Measurements from ENCODE around the gene HSPB6.
"Not testable (repeated sequence)": the region's sequence is repeated elsewhere in the genome, so short reads cannot be mapped to it uniquely, and the experiment has no call there.

The HSPB6 gene

DNA sequence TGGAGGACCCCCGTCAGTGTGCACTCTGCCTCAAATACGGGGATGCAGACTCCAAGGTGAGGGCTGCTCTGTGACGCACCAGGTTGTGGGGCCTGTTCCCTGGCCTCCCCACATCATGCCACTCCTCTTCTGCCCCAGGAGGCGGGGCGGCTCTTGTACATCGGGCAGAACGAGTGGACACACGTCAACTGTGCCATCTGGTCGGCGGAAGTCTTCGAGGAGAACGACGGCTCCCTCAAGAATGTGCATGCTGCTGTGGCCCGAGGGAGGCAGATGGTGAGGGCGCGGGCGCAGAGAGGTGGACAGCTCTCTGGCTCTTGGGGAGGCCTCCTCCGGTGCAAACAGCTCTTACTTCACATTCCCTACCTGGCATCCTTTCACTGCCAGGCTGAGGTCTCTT, 27.8 kb downstream of the HSPB6 start:
- DNase-seq: no peak

DNA sequence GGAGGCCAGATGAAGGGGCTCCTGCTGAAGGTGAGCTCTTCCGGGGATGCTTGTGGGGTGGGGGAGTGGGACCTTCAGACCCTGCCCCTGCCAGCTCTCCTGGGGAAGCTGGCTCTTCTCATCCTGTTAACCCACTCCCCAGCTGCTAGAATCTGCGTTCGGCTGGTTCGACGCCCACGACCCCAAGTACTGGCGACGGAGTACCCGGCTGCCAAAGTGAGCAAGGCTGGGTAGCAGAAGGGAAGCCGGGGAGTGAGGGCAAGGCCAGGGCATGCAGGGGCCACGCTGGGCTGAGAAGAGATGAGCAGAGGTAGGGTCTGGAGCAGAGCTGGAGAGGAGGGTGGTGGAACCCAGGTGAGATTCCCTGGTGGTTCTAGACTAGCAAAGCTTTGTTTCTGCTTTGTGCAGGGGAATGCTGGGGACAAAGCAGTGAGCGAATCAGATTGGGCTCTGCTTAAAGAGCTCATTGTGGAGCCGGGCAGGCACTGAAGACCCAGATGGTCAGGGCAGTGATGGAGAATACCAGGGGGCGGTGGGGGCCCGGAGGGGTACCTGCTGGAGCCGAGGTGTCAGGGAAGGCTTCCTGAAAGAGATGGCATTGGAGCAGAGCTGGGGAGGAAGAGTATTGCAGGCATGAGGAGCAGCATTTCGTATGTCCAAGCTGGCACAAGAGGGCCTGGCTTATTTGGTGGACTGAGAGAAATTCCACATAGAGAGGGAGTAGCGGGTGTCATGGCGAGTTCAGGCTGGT, 28.7 kb downstream of the HSPB6 start:
- no peak for DNase-seq

DNA sequence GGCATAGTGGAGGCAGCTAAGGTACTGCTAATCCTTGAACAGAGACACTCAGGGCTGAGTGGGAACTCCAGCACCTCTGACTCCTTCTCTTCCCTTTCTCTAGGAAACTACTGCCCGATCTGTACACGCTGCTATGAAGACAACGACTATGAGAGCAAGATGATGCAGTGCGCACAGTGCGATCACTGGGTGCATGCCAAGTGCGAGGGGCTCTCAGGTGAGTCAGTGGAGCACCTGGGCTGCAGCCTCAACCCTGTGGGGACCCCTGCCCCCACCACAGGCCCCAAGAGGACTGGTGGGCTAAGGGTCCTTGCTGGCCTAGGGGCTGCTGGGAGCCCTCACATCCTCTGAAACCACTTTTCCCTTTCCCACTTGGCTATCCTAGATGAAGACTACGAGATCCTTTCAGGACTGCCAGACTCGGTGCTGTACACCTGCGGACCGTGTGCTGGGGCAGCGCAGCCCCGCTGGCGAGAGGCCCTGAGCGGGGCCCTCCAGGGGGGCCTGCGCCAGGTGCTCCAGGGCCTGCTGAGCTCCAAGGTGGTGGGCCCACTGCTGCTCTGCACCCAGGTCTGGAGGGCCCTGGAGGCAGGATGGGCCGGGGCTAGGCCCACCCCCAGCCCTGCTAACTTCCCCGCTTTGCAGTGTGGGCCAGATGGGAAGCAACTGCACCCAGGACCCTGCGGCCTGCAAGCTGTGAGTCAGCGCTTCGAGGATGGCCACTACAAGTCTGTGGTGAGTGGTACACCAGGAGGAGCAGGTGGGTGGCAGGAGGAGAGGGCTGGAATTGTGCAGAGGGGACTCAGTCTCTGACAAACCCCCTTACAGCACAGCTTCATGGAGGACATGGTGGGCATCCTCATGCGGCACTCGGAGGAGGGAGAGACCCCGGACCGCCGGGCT, 29.5 kb downstream of the HSPB6 start:
- DNase-seq: no peak

DNA sequence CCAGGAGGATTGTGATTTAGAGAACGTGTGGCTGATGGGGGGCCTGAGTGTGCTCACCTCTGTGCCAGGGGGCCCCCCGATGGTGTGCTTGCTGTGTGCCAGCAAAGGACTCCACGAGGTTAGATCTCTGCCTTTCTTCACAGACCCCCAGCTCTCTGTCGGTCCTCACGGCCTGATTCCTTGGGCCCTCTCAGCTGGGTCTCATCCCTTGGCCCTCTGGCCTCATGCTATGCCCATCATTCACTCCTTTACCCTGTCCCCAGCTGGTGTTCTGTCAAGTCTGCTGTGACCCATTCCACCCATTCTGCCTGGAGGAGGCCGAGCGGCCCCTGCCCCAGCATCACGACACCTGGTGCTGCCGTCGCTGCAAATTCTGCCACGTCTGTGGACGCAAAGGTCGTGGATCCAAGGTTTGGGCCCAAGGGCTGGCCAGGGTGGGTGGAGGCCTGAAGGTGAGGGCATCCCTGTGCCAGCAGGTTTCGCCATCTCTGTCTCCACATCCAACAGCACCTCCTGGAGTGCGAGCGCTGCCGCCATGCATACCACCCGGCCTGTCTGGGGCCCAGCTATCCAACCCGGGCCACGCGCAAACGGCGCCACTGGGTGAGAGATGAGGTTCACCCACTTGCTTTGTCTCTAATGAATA, 31.5 kb downstream of the HSPB6 start:
- DNase-seq: no peak

DNA sequence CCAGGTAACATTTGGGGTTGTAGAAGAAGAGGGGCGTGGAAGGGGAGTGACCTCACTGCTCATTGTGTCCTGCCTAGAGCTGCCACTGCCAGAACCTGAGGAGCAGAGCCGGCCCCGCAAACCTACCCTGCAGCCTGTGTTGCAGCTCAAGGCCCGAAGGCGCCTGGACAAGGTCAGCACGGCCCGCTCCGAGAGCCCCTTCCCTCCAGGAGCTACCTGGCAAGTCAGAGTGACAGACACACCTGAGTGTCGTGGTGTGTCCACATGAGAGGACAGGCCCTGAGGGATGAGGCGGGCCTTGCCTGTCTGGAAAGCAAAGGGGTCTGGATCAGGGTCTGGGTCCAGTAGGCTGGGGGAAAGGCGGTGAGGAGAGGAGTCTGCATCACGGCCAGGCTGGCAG, 32.3 kb downstream of the HSPB6 start:
- no peak for DNase-seq

DNA sequence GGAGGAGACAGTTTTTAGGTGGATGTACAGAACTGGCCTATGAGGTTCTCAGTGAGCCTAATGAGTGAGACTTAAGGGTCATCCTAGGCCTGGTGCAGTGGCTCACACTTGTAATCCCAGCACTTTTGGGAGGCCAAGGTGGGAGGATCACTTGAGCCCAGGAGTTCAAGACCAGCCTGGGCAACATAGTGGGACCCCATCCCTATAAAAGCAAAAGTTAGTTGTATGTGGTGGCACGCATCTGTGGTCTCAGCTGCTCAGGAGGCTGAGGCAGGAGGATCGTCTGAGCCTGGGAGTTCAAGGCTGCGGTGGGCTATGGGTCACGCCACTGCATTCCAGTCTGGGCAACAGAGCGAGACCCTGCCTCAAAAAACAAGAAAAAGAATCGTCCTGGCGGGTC, 32.7 kb downstream of the HSPB6 start:
- not testable (repeated sequence) for DNase-seq

DNA sequence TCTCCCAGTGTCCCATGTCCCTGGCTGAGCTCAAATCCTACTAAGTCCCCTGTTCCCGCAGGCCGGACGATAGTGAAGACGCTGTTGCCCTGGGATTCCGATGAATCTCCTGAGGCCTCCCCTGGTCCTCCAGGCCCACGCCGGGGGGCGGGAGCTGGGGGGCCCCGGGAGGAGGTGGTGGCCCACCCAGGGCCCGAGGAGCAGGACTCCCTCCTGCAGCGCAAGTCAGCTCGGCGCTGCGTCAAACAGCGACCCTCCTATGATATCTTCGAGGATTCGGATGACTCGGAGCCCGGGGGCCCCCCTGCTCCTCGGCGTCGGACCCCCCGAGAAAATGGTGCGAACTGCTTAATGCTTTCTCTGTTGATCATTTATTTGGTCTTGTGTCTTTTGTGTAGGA, 33.2 kb downstream of the HSPB6 start:
- no peak for DNase-seq

DNA sequence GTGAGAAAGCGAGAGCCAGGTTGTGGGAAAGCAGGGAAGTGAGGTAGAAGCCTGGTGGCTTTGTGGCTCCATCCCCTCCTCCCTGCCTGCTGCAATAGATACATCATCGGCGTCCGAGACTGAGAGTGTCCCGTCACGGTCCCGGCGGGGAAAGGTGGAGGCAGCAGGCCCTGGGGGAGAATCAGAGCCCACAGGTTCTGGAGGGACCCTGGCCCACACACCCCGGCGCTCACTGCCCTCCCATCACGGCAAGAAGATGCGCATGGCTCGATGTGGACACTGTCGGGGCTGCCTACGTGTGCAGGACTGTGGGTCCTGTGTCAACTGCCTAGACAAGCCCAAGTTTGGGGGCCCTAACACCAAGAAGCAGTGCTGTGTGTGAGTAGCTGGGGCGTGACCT, 33.9 kb downstream of the HSPB6 start:
- DNase-seq: no peak

DNA sequence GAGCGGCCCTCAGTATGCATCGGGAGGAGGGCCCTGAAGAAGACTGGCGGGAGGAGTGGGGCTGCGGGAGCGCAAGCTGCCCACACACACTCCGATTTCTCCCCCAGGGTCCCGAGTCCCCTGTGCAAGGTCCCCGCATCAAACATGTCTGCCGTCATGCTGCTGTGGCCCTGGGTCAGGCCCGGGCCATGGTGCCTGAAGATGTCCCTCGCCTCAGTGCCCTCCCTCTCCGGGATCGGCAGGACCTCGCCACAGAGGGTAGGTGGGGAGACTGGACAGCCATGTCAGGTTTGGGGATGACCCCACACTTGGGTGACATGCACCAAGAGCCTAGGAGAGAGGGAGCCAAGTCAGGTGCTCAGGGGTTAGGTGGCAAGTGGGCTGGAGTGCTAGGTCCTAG, 34.4 kb downstream of the HSPB6 start:
- no peak for DNase-seq

DNA sequence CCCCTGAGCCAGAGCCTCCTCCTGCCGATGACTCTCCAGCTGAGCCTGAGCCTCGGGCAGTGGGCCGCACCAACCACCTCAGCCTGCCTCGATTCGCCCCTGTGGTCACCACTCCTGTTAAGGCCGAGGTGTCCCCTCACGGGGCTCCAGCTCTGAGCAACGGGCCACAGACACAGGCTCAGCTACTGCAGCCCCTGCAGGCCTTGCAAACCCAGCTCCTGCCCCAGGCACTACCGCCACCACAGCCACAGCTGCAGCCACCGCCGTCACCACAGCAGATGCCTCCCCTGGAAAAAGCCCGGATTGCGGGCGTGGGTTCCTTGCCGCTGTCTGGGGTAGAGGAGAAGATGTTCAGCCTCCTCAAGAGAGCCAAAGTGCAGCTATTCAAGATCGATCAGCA, 35.5 kb downstream of the HSPB6 start:
- DNase-seq: no peak

DNA sequence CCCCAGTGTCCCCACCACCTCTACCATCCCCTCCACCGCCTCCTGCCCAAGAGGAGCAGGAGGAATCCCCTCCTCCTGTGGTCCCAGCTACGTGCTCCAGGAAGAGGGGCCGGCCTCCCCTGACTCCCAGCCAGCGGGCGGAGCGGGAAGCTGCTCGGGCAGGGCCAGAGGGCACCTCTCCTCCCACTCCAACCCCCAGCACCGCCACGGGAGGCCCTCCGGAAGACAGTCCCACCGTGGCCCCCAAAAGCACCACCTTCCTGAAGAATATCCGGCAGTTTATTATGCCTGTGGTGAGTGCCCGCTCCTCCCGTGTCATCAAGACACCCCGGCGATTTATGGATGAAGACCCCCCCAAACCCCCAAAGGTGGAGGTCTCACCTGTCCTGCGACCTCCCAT, 36.2 kb downstream of the HSPB6 start:
- no peak for DNase-seq

DNA sequence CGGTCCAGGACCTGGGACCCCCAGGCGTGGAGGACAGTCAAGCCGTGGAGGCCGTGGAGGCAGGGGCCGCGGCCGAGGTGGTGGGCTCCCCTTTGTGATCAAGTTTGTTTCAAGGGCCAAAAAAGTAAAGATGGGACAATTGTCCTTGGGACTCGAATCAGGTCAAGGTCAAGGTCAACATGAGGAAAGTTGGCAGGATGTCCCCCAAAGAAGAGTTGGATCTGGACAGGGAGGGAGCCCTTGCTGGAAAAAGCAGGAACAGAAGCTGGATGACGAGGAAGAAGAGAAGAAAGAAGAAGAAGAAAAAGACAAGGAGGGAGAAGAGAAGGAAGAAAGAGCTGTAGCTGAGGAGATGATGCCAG, 36.7 kb downstream of the HSPB6 start:
- no peak for DNase-seq

DNA sequence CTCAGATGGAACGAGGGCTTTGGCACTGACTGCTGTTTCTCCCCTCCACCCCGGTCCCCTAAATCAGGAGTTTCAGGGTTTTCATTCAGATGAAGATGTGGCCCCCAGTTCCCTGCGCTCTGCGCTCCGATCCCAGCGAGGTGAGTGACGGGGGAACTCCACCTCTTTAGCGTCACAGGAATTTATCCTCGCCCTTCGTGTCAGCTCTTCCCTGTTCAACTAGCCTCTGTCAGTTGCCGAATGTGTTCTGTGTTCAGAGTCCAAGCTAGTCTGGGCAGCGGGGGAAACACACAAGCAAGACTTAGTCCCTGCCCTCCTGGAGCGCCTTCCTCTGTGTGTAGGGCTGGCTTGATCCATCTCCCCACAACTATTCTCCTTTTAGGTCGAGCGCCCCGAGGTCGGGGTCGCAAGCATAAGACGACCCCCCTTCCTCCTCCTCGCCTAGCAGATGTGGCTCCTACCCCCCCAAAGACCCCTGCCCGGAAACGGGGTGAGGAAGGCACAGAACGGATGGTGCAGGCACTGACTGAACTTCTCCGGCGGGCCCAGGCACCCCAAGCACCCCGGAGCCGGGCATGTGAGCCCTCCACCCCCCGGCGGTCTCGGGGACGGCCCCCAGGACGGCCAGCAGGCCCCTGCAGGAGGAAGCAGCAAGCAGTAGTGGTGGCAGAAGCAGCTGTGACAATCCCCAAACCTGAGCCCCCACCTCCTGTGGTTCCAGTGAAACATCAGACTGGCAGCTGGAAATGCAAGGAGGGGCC, 37.2 kb downstream of the HSPB6 start:
- no peak for DNase-seq

DNA sequence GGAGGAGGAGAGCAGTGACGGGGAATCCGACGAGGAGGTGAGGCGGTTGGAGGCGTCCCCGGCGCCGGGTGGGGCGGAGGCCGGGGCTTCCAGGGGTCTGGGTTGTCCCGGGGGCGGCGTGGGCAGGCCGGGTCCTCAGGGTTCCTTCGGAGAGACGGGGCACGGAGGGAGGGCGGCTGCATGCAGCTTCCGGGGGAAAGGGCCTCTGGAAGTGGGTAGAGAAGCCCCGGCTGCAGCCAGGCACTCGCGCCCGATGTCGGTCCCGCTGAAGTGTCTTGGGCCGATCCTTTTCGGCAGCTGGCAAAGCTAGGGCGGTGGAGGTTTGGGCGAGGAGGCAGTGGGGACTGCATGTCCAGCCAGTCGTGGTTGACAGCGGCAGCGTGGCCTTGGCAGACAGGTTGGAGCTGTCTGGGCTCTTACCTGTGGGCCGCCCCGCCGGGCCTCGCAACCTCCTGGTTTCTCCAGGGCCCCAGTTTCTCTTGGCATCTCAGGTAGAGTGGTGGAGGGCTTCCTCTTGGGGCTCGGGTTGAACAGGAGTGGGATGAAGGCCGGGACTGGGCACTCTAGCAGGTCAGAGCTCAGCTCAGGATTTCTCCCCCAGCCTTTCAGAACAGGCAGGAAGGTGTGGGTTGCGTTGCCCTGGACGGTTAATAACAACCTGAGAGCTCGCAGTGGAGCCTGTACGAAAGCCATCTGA, 38.3 kb downstream of the HSPB6 start:
- DNase-seq: no peak

DNA sequence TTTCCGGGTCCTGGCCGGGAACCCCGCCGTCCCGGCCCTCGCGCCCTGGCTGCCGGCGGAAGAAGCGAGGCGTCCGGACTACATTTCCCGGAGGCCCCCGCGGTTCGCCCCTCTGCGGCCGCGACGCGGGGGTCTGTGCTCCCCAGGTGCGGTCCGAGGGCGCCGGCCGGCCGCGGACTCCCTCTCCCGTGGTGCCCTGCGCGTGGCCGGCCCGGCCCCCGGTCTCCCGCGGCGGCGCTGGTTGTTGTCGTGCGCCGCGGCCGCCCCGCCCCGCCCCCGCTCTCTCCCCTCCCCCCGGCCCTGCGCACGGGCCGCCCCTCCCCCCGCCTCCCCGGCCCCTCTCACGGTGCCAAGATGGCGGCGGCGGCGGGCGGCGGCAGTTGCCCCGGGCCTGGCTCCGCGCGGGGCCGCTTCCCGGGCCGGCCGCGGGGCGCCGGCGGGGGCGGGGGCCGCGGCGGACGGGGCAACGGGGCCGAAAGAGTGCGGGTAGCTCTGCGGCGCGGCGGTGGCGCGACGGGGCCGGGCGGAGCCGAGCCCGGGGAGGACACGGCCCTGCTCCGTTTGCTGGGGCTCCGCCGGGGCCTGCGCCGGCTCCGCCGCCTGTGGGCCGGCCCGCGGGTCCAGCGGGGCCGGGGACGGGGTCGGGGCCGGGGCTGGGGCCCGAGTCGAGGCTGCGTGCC, 39.0 kb downstream of the HSPB6 start, which contains the start of gene KMT2B:
KMT2B (plus strand) TSS at position 339 of the 680 bp plus-strand sequence; CDS start at position 355, 16 bp downstream.
- no peak for DNase-seq

DNA sequence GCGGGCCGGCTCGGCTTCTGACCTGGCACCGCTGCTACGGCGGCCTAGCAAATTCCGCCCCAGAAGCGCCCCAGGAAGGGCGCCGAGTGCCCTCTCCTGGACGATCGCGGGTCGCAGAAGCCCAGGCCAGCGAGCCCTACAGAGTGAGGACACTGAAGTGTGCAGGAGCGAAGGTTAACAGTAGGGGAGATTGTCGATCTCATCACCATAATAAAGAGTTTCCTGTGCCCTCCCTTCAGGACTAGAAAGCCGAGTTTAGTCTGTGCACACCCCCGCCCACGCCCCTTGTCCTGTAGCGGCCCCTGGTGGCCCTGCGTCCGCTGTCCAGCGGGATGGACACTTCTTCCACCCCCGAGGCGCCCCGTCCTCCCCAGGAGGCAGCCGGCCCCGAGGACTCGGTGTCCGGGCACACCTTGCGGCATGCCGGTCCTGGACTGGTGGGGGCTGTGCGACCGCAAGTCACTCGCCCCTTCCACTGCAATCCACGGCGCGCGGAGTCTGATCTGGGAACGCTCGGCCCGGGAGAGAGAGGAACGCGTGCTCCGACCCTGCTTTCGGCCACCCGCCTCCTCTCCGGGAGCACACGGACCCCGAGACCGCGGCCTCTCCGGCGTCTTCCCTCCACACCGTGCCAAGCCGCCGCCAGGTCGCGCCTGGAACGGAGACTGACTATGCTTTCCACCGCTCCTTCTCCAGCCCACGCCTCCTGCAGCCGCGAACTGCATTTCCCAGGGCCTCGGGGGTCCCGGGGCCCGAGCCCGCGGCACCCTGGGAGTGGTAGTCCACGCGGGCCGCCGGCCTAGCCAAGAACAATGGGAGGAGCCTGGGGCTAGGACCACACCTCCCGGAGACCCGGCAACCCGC, 39.8 kb downstream of the HSPB6 start:
- DNase-seq: peak; percentile 87

DNA sequence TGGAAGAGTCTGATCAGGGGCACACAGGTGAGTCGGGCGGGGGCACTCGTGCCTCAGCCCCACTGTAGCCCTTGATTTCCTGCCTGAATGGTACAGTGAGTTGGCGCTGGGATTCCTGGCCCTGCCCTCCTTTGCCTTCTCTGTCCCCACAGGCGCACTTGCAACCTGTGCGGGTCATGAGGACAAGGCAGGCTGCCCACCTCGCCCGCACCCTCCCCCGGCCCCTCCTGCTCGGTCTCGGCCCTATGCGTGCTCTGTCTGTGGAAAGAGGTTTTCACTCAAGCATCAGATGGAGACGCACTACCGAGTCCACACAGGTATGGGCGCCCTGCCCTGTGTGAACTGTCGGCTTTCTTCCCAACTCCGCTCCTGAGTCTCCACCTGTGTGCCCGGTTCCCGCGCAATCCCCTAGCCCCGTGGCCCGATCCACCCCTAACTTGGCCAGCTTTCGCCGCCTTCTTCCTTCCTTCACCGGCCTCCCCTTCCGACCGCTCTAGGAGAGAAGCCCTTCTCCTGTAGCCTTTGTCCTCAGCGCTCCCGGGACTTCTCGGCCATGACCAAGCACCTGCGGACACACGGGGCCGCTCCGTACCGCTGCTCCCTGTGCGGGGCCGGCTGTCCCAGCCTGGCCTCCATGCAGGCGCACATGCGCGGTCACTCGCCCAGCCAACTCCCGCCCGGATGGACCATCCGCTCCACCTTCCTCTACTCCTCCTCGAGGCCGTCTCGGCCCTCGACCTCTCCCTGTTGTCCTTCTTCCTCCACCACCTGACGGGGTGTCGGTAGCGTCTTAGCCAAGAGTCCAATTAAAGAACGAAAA, 40.6 kb downstream of the HSPB6 start:
- DNase-seq: no peak

DNA sequence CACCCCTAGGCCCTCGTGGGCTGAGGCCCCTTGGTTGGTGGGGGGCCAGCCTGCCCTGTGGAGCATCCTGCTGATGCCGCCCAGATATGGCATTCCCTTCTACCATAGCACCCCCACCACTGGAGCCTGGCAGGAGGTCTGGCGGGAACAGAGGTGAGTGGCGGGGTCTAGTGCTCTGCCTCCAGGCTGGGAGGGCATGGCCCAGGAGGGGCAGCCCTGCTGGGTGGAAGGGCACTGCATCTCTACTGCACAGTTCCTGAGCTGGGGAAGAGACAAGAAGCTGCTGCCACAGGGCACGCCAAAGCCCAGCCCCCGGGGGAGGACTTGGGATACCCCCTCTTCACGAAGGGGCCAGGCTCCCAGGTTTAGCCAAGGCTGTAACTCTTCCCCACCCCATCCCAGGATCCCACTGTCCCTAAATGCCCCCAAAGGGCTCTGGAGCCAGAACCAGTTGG, 41.4 kb downstream of the HSPB6 start:
- no peak for DNase-seq

DNA sequence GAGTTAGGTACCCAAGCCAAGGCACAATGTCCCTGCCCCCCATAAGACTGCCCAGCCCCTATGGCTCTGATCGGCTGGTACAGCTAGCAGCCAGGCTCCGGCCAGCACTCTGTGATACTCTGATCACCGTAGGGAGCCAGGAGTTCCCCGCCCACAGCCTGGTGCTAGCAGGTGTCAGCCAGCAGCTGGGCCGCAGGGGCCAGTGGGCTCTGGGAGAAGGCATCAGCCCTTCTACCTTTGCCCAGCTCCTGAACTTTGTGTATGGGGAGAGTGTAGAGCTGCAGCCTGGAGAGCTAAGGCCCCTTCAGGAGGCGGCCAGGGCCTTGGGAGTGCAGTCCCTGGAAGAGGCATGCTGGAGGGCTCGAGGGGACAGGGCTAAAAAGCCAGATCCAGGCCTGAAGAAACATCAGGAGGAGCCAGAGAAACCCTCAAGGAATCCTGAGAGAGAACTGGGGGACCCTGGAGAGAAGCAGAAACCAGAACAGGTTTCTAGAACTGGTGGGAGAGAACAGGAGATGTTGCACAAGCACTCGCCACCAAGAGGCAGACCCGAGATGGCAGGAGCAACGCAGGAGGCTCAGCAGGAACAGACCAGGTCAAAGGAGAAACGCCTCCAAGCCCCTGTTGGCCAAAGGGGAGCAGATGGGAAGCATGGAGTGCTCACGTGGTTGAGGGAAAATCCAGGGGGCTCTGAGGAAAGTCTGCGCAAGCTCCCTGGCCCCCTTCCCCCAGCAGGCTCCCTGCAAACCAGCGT, 42.1 kb downstream of the HSPB6 start:
- no peak for DNase-seq
